Panc1 (cell line): Measurements from ENCODE around the gene EFCAB11. TPM values are rescaled to one million over a fixed set of nuclear protein-coding genes. Genes with fewer than 3 reads are reported as not detected.

ENCODE experiments used
- ATAC-seq: fragments of 200-7000 bp; cut with Tn5 transposase; 2 replicates; pipeline ENCODE4 v1.9.1; 2020; ENCODE audit warnings: mild to moderate bottlenecking, moderate library complexity
- BruUV-seq: library from RNA; stranded (reverse); fragments of 400-500 nt; replicated peaks from 2 replicates; lab custom pipeline; 2021; lab: Mats Ljungman, UMichigan
- CTCF ChIA-PET: fragments of 300-600 bp; sonication (Branson Sonifier 250); formaldehyde crosslinking; loops from one replicate; lab custom pipeline; 2022; ENCODE audit warnings: antibody characterized with exemption; lab: Charles Lee
- POLR2A ChIA-PET: fragments of 300-600 bp; sonication (Branson Sonifier 250); formaldehyde crosslinking; loops from one replicate; lab custom pipeline; 2022; ENCODE audit warnings: antibody characterized with exemption; lab: Charles Lee
- DNase-seq: peaks from one replicate; pipeline ENCODE4 v3.0.0-alpha.2; 2010; ENCODE audit warnings: low read depth, low spot score
- H3K27ac ChIP-seq: 2 replicates; pipeline ENCODE4 v1.5.1; 2011; ENCODE audit warnings: mild to moderate bottlenecking, low read length, inconsistent platforms
- H3K27me3 ChIP-seq: fragments of 200-500 bp; sonication (Bioruptor generic); 2 replicates; pipeline ENCODE4 v1.6.0; 2014; ENCODE audit warnings: low read length, inconsistent platforms; ENCODE audit not compliant: control insufficient read depth, insufficient read depth
- H3K36me3 ChIP-seq: fragments of 200-500 bp; sonication (Bioruptor generic); 2 replicates; pipeline ENCODE4 v1.5.1; 2014; ENCODE audit warnings: inconsistent platforms, mild to moderate bottlenecking, low read length, moderate library complexity; ENCODE audit not compliant: control insufficient read depth, insufficient read depth
- H3K4me1 ChIP-seq: 2 replicates; pipeline ENCODE4 v1.5.1; 2011; ENCODE audit warnings: inconsistent platforms, mild to moderate bottlenecking, low read length, moderate library complexity; ENCODE audit not compliant: control insufficient read depth, insufficient read depth
- H3K4me3 ChIP-seq, 2 experiments: 2 replicates each; pipeline ENCODE4 v1.5.1; 2011 to 2012; ENCODE audit warnings: low read depth in 2 of 2, low read length in 2 of 2, mild to moderate bottlenecking in 2 of 2, inconsistent platforms in 1 of 2, moderate library complexity in 1 of 2
- H3K9me3 ChIP-seq: fragments of 200-500 bp; sonication (Bioruptor generic); 2 replicates; pipeline ENCODE4 v1.5.1; 2014; ENCODE audit warnings: low read depth, mild to moderate bottlenecking, inconsistent platforms, low read length, moderate library complexity; ENCODE audit not compliant: control insufficient read depth, insufficient read depth
- CTCF ChIP-seq: fragments of 450-650 bp; IDR thresholded peaks from 2 replicates; pipeline ENCODE4 v1.5.1; 2017; ENCODE audit warnings: mild to moderate bottlenecking
- POLR2AphosphoS5 ChIP-seq: IDR thresholded peaks from 2 replicates; pipeline ENCODE4 v1.6.1; 2012; ENCODE audit warnings: mild to moderate bottlenecking, low read depth, low read length, moderate library complexity
- SIN3A ChIP-seq: IDR thresholded peaks from 2 replicates; pipeline ENCODE4 v1.6.1; 2012; ENCODE audit warnings: low read depth, mild to moderate bottlenecking, low read length, moderate library complexity, borderline replicate concordance; ENCODE audit not compliant: insufficient read depth
- TCF7L2 ChIP-seq: IDR thresholded peaks from 2 replicates; pipeline ENCODE4 v1.6.1; 2011; ENCODE audit warnings: mild to moderate bottlenecking, low read depth, low read length, inconsistent platforms
- in situ Hi-C: cut with HindIII; loops from 2 replicates; pipeline ENCODE4 v1.10.0; 2016; ENCODE audit warnings: low sequenced_read_pairs, low pct_unique_long_range_greater_than_20kb
- intact Hi-C: fragments of 100-400 bp; cut with micrococcal nuclease; formaldehyde crosslinking; loops from one replicate; pipeline ENCODE4 v1.10.0; 2022; ENCODE audit not compliant: unreplicated experiment
- total RNA-seq: library from RNA; stranded (reverse); gene quantifications from one replicate; pipeline ENCODE4 v1.2.1, GENCODE V29; 2021; ENCODE audit not compliant: unreplicated experiment
- TF ChIP-seq, protein P1 (sequence below), 2 experiments: IDR thresholded peaks; 2 replicates each; pipeline ENCODE4 v1.6.1; 2011 to 2012; ENCODE audit warnings: low read depth in 2 of 2, control low read depth in 1 of 2, low read length in 1 of 2, mild to moderate bottlenecking in 1 of 2, moderate library complexity in 1 of 2; ENCODE audit not compliant: insufficient read depth in 1 of 2

EFCAB11 gene
- total RNA-seq, 1 experiment from 2014 or later = 12.3 TPM

GRCh38 chr14:90003526-90004307 is 49.2 kb upstream of the EFCAB11 start:
- CTCF ChIA-PET = no interaction called here
- ATAC-seq (no peak), DNase-seq (no peak)
- BruUV-seq = no TSS peak
- Histone ChIP-seq H3K4me3 (no peak overlapping the region), H3K4me1 (no peaks in the 10 kb centered on the region), H3K27ac (no peak overlapping the region), H3K27me3 (no peaks in the 10 kb centered on the region), H3K9me3 (no peaks in the 10 kb centered on the region), H3K36me3 (no peaks in the 10 kb centered on the region)
- in situ Hi-C loops (no loop called here), intact Hi-C loops (no loop called here)
- POLR2A ChIA-PET = no interaction called here
- TF ChIP-seq TCF7L2 (no peak), CTCF (no peak), POLR2AphosphoS5 (no peak), SIN3A (no peak)
- TF ChIP-seq, protein P1, sequence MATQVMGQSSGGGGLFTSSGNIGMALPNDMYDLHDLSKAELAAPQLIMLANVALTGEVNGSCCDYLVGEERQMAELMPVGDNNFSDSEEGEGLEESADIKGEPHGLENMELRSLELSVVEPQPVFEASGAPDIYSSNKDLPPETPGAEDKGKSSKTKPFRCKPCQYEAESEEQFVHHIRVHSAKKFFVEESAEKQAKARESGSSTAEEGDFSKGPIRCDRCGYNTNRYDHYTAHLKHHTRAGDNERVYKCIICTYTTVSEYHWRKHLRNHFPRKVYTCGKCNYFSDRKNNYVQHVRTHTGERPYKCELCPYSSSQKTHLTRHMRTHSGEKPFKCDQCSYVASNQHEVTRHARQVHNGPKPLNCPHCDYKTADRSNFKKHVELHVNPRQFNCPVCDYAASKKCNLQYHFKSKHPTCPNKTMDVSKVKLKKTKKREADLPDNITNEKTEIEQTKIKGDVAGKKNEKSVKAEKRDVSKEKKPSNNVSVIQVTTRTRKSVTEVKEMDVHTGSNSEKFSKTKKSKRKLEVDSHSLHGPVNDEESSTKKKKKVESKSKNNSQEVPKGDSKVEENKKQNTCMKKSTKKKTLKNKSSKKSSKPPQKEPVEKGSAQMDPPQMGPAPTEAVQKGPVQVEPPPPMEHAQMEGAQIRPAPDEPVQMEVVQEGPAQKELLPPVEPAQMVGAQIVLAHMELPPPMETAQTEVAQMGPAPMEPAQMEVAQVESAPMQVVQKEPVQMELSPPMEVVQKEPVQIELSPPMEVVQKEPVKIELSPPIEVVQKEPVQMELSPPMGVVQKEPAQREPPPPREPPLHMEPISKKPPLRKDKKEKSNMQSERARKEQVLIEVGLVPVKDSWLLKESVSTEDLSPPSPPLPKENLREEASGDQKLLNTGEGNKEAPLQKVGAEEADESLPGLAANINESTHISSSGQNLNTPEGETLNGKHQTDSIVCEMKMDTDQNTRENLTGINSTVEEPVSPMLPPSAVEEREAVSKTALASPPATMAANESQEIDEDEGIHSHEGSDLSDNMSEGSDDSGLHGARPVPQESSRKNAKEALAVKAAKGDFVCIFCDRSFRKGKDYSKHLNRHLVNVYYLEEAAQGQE (IDR thresholded peaks at IDR 0.05; ENCODE audit: insufficient read depth in 1 of 2, low read depth in 2 of 2, low read length in 1 of 2) = no peak

DNA sequence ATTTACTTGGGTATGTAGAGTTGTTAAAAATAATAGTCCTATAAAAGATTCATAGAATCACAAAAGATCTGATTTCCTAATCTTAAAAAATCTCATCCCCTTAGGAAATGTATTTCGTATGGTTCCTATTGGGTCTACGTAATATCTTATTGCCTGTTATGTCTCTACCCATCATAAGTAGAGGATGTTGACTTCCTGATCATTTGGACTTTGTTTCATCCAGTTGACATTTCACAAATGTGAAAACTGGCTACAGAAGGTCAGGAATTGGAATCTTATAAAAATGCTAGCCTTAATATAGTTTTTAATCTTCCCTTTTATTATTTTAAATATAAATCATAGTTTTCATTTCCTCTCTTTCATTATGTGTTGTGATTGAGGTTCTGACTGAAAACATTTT is 46.4 kb upstream of the EFCAB11 start:
- Histone ChIP-seq H3K9me3 (no peaks in the 10 kb centered on the region), H3K27ac (no peak overlapping the region), H3K36me3 (peaks cover 8% of the 10 kb centered on the region; the same call in 1 of the 2 replicates), H3K27me3 (no peaks in the 10 kb centered on the region), H3K4me1 (no peaks in the 10 kb centered on the region), H3K4me3 (no peak overlapping the region)
- TF ChIP-seq CTCF (no peak), TCF7L2 (no peak), POLR2AphosphoS5 (no peak), SIN3A (no peak)
- TF ChIP-seq, protein P1 (IDR thresholded peaks at IDR 0.05; ENCODE audit: insufficient read depth in 1 of 2, low read depth in 2 of 2, low read length in 1 of 2) = no peak
- intact Hi-C loops (no loop called here), in situ Hi-C loops (no loop called here)
- no peak for ATAC-seq
- POLR2A ChIA-PET = no interaction called here
- DNase-seq = no peak
- no TSS peak for BruUV-seq
- CTCF ChIA-PET = no interaction called here
